K562 (cell line): ENCODE measurements around the gene BEST4. TPM values are rescaled to one million over a fixed set of nuclear protein-coding genes. Genes with fewer than 3 reads are reported as not detected.
A peak's percentile ranks its signal among the peaks of the same experiment; 100 is the strongest.

ENCODE experiments used
- ARNT ChIP-seq, 2 experiments: fragments of 450-650 bp; IDR thresholded peaks; 2 replicates each; pipeline ENCODE4 v1.6.1; 2016; ENCODE audit warnings: mild to moderate bottlenecking in 1 of 2
- CBFA2T3 ChIP-seq: fragments of 450-650 bp; IDR thresholded peaks from 2 replicates; pipeline ENCODE4 v1.6.1; 2017
- CBX1 ChIP-seq: sonication (generic); IDR thresholded peaks from 2 replicates; pipeline ENCODE4 v1.6.1; 2016; ENCODE audit warnings: antibody characterized with exemption, low read depth, mild to moderate bottlenecking
- DNMT1 ChIP-seq: fragments of 450-650 bp; IDR thresholded peaks from 2 replicates; pipeline ENCODE4 v1.6.1; 2016; ENCODE audit warnings: antibody characterized with exemption, mild to moderate bottlenecking
- E2F5 ChIP-seq: sonication (generic); formaldehyde crosslinking; IDR thresholded peaks from 2 replicates; pipeline ENCODE4 v1.8.0; 2022; ENCODE audit warnings: mild to moderate bottlenecking, missing genetic modification reagents
- FUS ChIP-seq: fragments of 200-400 bp; formaldehyde crosslinking; optimal IDR thresholded peaks from 2 replicates; pipeline ENCODE3; 2017; ENCODE audit warnings: low read depth, low read length
- GATAD2A ChIP-seq: fragments of 450-650 bp; IDR thresholded peaks from 2 replicates; pipeline ENCODE4 v1.6.1; 2017
- KHSRP ChIP-seq: fragments of 450-650 bp; IDR thresholded peaks from 2 replicates; pipeline ENCODE4 v1.6.1; 2017
- MEIS2 ChIP-seq: fragments of 450-650 bp; IDR thresholded peaks from 2 replicates; pipeline ENCODE4 v1.6.1; 2014; ENCODE audit warnings: mild to moderate bottlenecking; ENCODE audit not compliant: partially characterized antibody
- NONO ChIP-seq, 2 experiments: fragments of 200-400 bp in 1 of 2; fragments of 450-650 bp in 1 of 2; formaldehyde crosslinking in 1 of 2; IDR thresholded peaks; 2 replicates each; pipeline ENCODE4 v1.6.1; 2017; ENCODE audit warnings: low read depth in 2 of 2, mild to moderate bottlenecking in 2 of 2, moderate library complexity in 2 of 2, low read length in 1 of 2
- SAP30 ChIP-seq: fragments of 200-600 bp; sonication (generic); IDR thresholded peaks from 2 replicates; pipeline ENCODE4 v1.6.1; 2012; ENCODE audit warnings: borderline replicate concordance, low read depth, mild to moderate bottlenecking, moderate library complexity, low read length, control low read depth, inconsistent platforms; ENCODE audit not compliant: insufficient read depth, poor library complexity, severe bottlenecking
- SMAD4 ChIP-seq: fragments of 250-450 bp; sonication (Bioruptor Pico); conservative IDR thresholded peaks from 2 replicates; pipeline ENCODE4 v1.8.0; 2021; ENCODE audit warnings: inconsistent platforms, mild to moderate bottlenecking, moderate library complexity
- SOX6 ChIP-seq: fragments of 450-650 bp; IDR thresholded peaks from 2 replicates; pipeline ENCODE4 v1.6.1; 2014; ENCODE audit warnings: mild to moderate bottlenecking
- SRSF3 ChIP-seq: fragments of 200-400 bp; formaldehyde crosslinking; IDR thresholded peaks from 2 replicates; pipeline ENCODE4 v1.6.1; 2016; ENCODE audit warnings: mild to moderate bottlenecking, low read length, moderate library complexity; ENCODE audit not compliant: insufficient read depth
- TEAD1 ChIP-seq, 2 experiments: fragments of 450-650 bp in 1 of 2; sonication (generic) in 1 of 2; formaldehyde crosslinking; IDR thresholded peaks; 2 replicates each; pipeline versions ENCODE4 v1.4.0 to v1.8.0; 2020 to 2022; ENCODE audit warnings: mild to moderate bottlenecking in 2 of 2, missing genetic modification reagents in 1 of 2
- TEAD4 ChIP-seq, 2 experiments: sonication (generic) in 1 of 2; formaldehyde crosslinking in 1 of 2; IDR thresholded peaks; 2 replicates each; pipeline versions ENCODE4 v1.6.1 to v1.8.0; 2012 to 2022; ENCODE audit warnings: borderline replicate concordance in 1 of 2, inconsistent platforms in 1 of 2, low read length in 1 of 2, mild to moderate bottlenecking in 1 of 2, missing genetic modification reagents in 1 of 2
- ZBTB7A ChIP-seq: IDR thresholded peaks from 2 replicates; pipeline ENCODE4 v1.6.1; 2011; ENCODE audit warnings: low read depth, mild to moderate bottlenecking, low read length, moderate library complexity, borderline replicate concordance; ENCODE audit not compliant: control insufficient read depth
- ZC3H8 ChIP-seq: fragments of 450-650 bp; IDR thresholded peaks from 2 replicates; pipeline ENCODE4 v1.6.1; 2017
- ZEB2 ChIP-seq: fragments of 450-650 bp; IDR thresholded peaks from 2 replicates; pipeline ENCODE4 v1.6.1; 2016
- ZNF165 ChIP-seq: fragments of 250-450 bp; sonication (Bioruptor Pico); IDR thresholded peaks from 2 replicates; pipeline ENCODE4 v1.4.0; 2020; ENCODE audit warnings: borderline replicate concordance
- ZNF224 ChIP-seq: sonication (generic); formaldehyde crosslinking; IDR thresholded peaks from 2 replicates; pipeline ENCODE4 v1.8.0; 2022; ENCODE audit warnings: mild to moderate bottlenecking, missing genetic modification reagents
- ZNF253 ChIP-seq: fragments of 250-450 bp; sonication (Bioruptor Pico); conservative IDR thresholded peaks from 2 replicates; pipeline ENCODE4 v1.6.1; 2021; ENCODE audit warnings: mild to moderate bottlenecking
- ZNF512 ChIP-seq: IDR thresholded peaks from 2 replicates; pipeline ENCODE4 v1.6.1; 2016; ENCODE audit warnings: missing genetic modification characterization, missing compliant biosample characterization
- polyA plus RNA-seq, 8 experiments: library from polyadenylated mRNA; depleted of rRNA in 4 of 8; stranded (reverse) in 5 of 8; unstranded in 3 of 8; fragments of >200 nt; fragmentation: Nextera tagmentation in 2 of 8; fragmentation: Illumina TruSeq in 1 of 8; extraction: Ambion mirVana in 2 of 8; extraction: Trizol in 1 of 8; gene quantifications; 2 replicates each; pipeline versions ENCODE4 v1.2.1 to v1.2.3, GENCODE V29; 2011 to 2014; ENCODE audit warnings: inconsistent platforms in 1 of 8, missing spikeins in 1 of 8
- total RNA-seq, 7 experiments: library from RNA; depleted of rRNA in 6 of 7; stranded (reverse); fragments of >200 nt in 6 of 7; fragmentation: Illumina TruSeq in 2 of 7; extraction: Trizol in 2 of 7; gene quantifications; 2 replicates each; pipeline versions ENCODE4 v1.2.1 to v1.2.3, GENCODE V29; 2011 to 2021; ENCODE audit warnings: low replicate concordance in 1 of 7
- TF ChIP-seq, protein P1 (sequence below): fragments of 450-650 bp; IDR thresholded peaks from 2 replicates; pipeline ENCODE4 v1.6.1; 2017; ENCODE audit warnings: mild to moderate bottlenecking, moderate library complexity

BEST4 gene
- total and polyA plus RNA-seq, 9 of the 15 experiments (the other 6 are each of a cell fraction or from before 2014, with no cell fraction given), result 0.07 to 0.11 TPM; not detected in 7

DNA sequence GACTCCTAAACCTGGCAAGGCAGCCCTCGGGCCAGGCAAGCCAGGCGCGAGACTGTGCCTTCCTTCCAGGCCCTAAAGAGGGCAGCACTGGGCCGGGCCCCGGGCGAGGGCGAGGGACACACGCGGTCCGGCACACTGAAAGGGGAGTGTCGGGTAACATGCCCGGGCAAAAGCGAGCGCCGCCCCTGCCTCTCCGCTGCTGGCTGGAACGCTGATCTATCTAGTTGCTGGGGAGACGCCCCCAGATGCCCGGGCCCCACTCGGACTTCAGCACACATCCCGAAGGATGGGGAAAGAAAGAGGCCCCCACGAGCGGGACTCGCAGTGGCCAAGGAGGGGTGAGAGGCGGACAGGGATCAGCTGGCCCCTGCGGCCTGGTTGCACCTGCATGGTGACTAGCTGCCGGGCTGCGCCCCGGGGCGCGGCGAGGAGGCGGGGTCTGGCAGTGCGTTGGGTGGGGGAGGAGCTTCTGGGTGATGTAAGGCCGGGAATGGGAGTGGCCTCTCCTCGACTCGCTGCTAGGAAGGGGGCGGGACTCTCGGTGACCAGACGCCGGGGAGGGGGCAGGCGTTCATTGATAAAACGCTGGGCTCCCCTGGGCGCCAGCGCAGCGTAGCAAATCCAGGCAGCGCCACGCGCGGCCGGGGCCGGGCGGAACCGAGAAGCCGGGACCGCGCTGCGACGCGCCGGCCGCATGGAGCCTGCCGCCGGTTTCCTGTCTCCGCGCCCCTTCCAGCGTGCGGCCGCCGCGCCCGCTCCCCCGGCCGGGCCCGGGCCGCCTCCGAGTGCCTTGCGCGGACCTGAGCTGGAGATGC, 12.0 kb upstream of the BEST4 start, which contains the start of gene PLK3 (continued):
- TF ChIP-seq FUS, result peak; percentile 82
- TF ChIP-seq SMAD4 (CRISPR knock-in tag), result peak; percentile 97
- no peak for TF ChIP-seq DNMT1
- TF ChIP-seq TEAD4 (IDR thresholded peaks at IDR 0.05; ENCODE audit: low read length), result peak; percentile 33; the same call in 1 of the 2 replicates
- no peak for TF ChIP-seq TEAD4 (CRISPR knock-in tag; IDR thresholded peaks at IDR 0.05; ENCODE audit: borderline replicate concordance)
- TF ChIP-seq ZNF224 (CRISPR knock-in tag), result no peak
- TF ChIP-seq TEAD1 (CRISPR knock-in tag; IDR thresholded peaks at IDR 0.05), result peak; percentile 52 to 75
- no peak for TF ChIP-seq ZNF512 (tag)
- TF ChIP-seq MEIS2, result peak; percentile 17
- peak; percentile 87 to 97 for TF ChIP-seq NONO (IDR thresholded peaks at IDR 0.05; ENCODE audit: low read depth in 2 of 2, low read length in 1 of 2)
- TF ChIP-seq SOX6, result peak; percentile 65; the same call in 1 of the 2 replicates
- TF ChIP-seq ARNT (IDR thresholded peaks at IDR 0.05), result peak in 1 of 2 experiments; percentile 24; a peak in 1 of 4 replicates
- TF ChIP-seq ZEB2, result 0 out of 2 replicates have a peak, but pooled peaks have one; percentile 76
- TF ChIP-seq SRSF3, result no peak
- TF ChIP-seq ZC3H8, result no peak; the same call in 1 of the 2 replicates
- no peak for TF ChIP-seq ZNF253 (CRISPR knock-in tag)
- TF ChIP-seq CBX1, result no peak; the same call in none of the 2 replicates
- no peak for TF ChIP-seq KHSRP
- no peak for TF ChIP-seq E2F5 (CRISPR knock-in tag)
- TF ChIP-seq ZNF165 (CRISPR knock-in tag), result no peak
- peak; percentile 94 for TF ChIP-seq SAP30
- no peak; the same call in 1 of the 2 replicates for TF ChIP-seq ZBTB7A
- peak; percentile 51 for TF ChIP-seq CBFA2T3
- TF ChIP-seq, protein P1, sequence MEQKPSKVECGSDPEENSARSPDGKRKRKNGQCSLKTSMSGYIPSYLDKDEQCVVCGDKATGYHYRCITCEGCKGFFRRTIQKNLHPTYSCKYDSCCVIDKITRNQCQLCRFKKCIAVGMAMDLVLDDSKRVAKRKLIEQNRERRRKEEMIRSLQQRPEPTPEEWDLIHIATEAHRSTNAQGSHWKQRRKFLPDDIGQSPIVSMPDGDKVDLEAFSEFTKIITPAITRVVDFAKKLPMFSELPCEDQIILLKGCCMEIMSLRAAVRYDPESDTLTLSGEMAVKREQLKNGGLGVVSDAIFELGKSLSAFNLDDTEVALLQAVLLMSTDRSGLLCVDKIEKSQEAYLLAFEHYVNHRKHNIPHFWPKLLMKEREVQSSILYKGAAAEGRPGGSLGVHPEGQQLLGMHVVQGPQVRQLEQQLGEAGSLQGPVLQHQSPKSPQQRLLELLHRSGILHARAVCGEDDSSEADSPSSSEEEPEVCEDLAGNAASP, result no peak
- TF ChIP-seq GATAD2A, result peak; percentile 84; the same call in 1 of the 2 replicates
